ENCODE measurements around the gene MRPL43. TPM values are rescaled to one million over a fixed set of nuclear protein-coding genes. Genes with fewer than 3 reads are reported as not detected.
"Not testable (repeated sequence)": the region's sequence is repeated elsewhere in the genome, so short reads cannot be mapped to it uniquely, and the experiment has no call there.

MRPL43 gene
- polyA plus RNA-seq (ENCODE audit: insufficient read length in 10 of 10): 10 to 100 TPM; 56.1 to 74.6 (median 65.6) TPM
- long read RNA-seq, donor 1, transcript MRPL43-203 (3 exons, 1,010 nt): major isoform, 23 of 34 reads
- long read RNA-seq, donor 1, partial matches to known transcripts: 0 of 34 reads
- long read RNA-seq, donor 1, other reads (novel, unspliced or antisense): 0 of 34 reads
- long read RNA-seq, donor 2, transcript MRPL43-204 (6 exons, 894 nt): minor isoform, 5 of 35 reads
- long read RNA-seq, donor 2, transcript MRPL43-201 (5 exons, 747 nt): major isoform, 13 of 35 reads
- long read RNA-seq, donor 2, transcript MRPL43-203 (3 exons, 1,010 nt): minor isoform, 12 of 35 reads
- long read RNA-seq, donor 2, partial matches to known transcripts: 0 of 35 reads
- long read RNA-seq, donor 2, other reads (novel, unspliced or antisense): 0 of 35 reads
- long read RNA-seq, donor 3: 0 reads
- long read RNA-seq, donor 4, transcript MRPL43-203 (3 exons, 1,010 nt): major isoform, 21 of 41 reads
- long read RNA-seq, donor 4, partial matches to known transcripts: 9 of 41 reads
- long read RNA-seq, donor 4, other reads (novel, unspliced or antisense): 0 of 41 reads
- long read RNA-seq, donor 5, transcript MRPL43-201 (5 exons, 747 nt): minor isoform, 6 of 63 reads
- long read RNA-seq, donor 5, transcript MRPL43-203 (3 exons, 1,010 nt): major isoform, 34 of 63 reads
- long read RNA-seq, donor 5, partial matches to known transcripts: 10 of 63 reads
- long read RNA-seq, donor 5, other reads (novel, unspliced or antisense): 0 of 63 reads
- long read RNA-seq, donor 6, transcript MRPL43-203 (3 exons, 1,010 nt): major isoform, 21 of 41 reads
- long read RNA-seq, donor 6, transcript MRPL43-201 (5 exons, 747 nt): minor isoform, 15 of 41 reads
- long read RNA-seq, donor 6, partial matches to known transcripts: 0 of 41 reads
- long read RNA-seq, donor 6, other reads (novel, unspliced or antisense): 0 of 41 reads
- long read RNA-seq, donor 7, transcript MRPL43-201 (5 exons, 747 nt): major isoform, 14 of 29 reads
- long read RNA-seq, donor 7, transcript MRPL43-203 (3 exons, 1,010 nt): minor isoform, 6 of 29 reads
- long read RNA-seq, donor 7, partial matches to known transcripts: 0 of 29 reads
- long read RNA-seq, donor 7, other reads (novel, unspliced or antisense): 0 of 29 reads
- long read RNA-seq, donor 8, transcript MRPL43-201 (5 exons, 747 nt): minor isoform, 8 of 46 reads
- long read RNA-seq, donor 8, transcript MRPL43-203 (3 exons, 1,010 nt): major isoform, 20 of 46 reads
- long read RNA-seq, donor 8, partial matches to known transcripts: 12 of 46 reads
- long read RNA-seq, donor 8, other reads (novel, unspliced or antisense): 0 of 46 reads
- long read RNA-seq, donor 9, partial matches to known transcripts: 0 of 2 reads
- long read RNA-seq, donor 9, other reads (novel, unspliced or antisense): 0 of 2 reads

DNA sequence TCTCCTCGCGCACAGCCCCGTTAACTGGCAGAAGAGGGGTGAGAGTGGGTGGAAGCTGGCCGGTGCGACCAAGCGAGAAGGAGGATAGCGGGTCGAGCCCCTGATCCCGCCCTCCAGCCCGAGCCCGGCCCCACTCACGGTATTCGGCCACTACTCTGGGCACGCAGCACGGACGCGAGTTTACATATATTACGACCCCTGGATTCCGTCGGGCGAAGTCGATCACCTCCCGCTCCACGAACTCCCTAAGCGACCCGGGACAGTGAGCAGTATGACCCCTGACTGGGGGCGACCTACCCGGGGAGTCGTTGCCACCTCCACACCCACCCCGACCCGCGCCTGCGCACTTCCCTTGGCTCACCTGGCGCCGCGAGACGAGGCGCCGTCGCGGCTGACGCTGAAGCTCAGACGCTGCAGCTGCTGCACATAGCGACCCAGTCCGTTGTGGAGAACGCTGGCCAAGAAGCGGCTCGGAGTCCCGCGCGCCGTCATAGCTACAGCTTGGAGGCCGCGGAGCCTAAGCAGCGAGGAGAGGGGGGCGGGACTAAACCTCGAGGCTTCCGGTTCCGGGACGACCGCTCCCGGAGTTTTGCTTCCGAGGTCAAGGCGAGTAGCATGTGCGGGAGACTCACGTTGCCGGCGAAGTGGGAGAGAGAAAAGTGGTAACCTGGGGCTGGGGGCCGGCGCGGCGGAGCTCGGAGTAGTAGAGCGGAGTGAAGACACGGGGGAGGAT is at the start of gene MRPL43, which contains the start of gene TWNK:
MRPL43 (minus strand) TSS at position 546 of the 733 bp plus-strand sequence; CDS start at position 492, 54 bp downstream.
TWNK (plus strand) TSS at position 592 of the 733 bp plus-strand sequence. CDS start 668 bp downstream, outside the sequence.
- peak; percentile 73 to 95 (median 89) for DNase-seq

DNA sequence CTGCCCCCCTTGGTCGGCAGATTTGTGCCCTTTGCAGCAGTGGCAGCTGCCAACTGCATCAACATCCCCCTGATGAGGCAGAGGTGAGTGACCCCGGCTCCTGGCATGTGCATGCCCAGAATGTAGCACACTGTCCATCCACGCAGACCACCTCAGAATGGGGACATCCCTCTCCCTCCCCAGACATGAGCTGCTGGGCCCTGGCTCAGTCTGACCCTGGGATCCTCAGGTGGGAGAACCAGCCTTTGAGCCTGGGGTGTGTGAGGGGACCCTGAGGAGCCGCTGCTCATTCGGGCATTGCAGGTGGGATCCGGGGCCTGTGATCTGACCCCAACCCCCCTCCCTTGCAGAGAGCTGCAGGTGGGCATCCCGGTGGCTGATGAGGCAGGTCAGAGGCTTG is 49.4 kb upstream of the MRPL43 start:
- no peak for DNase-seq

DNA sequence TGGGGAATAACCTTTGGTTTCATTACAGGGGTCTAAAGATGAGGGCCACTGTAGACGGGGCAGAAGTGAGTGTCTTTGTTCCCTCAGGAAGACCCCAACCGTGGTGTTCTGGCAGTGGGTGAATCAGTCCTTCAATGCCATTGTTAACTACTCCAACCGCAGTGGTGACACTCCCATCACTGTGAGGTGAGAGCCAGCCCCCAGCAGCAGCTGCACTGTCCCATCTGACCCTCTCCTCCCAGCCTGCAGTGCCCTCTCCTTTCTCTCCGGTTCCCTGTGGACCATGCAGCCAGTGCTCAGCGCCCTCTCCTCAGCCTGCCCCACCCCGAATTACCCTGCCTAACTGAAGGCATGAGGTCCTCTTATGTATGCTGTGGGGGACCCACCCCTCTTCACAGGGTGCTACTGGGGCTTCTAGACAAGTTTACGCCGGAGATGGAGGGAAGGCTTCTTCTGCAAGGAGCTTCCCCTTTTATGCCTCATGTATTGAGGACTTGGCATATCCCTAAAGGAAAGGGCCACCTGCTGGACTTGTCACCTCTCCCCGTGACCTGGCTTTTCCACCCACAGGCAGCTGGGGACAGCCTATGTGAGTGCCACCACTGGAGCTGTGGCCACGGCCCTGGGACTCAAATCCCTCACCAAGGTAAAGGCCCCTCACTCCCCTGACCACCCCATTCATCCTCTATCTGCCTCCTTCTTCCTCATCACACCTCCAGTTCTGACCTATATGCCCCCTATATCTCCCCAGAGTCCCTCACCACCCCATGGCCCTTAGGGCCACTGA is 48.8 kb upstream of the MRPL43 start:
- DNase-seq: no peak

- DNase-seq: no peak
Measured at GRCh38 chr10:101035314-101035713, 48.0 kb upstream of the MRPL43 start.

- DNase-seq: not testable (repeated sequence)
Measured at GRCh38 chr10:101034404-101034803, 47.1 kb upstream of the MRPL43 start.

DNA sequence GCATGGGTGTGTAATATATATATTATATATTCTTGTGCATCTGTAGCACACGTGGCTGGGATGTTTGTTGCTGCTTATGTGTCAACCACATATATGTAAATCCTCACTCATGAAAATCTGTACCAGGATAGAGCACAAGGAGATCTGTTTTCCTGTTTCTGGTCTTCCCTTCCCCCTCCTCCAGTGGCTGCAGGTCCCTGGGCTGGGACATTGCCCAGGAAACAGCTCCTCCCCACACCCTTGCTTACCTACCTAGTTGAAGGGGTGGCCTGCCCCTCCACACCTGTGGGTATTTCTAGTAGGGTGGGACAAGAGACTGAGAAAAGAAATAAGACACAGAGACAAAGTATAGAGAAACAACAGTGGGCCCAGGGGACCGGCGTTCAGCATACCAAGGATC is 46.0 kb upstream of the MRPL43 start:
- no peak for DNase-seq

DNA sequence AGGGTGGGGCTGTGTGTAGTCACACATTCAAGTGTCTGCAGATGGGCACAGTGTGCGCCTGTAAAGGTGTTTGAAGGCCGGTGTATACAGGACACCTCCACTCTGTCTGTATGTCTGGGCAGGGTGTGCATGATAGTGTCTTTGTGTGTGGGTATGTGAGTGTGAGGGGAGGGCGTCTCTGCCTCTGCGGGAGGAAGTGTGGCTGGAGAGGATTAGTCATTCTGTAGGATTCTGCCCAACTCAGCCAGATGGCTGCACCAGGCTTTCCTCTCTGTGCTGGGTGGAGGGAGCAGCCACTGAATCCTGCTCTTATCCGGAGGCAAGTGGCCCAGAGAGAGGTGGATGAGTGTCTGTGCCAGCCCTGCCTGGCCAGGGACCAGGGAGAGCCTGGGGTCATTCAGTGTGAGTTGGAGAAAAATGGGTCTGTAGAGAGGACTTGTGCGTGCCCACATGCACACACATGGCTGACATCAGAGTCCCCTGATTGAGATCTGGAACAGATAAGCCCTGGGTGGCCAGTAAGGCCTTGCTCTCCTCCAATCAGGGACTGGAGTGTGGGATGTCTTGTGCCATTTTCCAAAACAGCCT is 45.4 kb upstream of the MRPL43 start:
- DNase-seq: peak; percentile 71 to 89 (median 81)

GRCh38 chr10:101031796-101032636 is 44.7 kb upstream of the MRPL43 start:
- DNase-seq: peak; percentile 71 to 94 (median 88)

- DNase-seq: peak; percentile 89 to 95 (median 93)
Measured at GRCh38 chr10:101031128-101031795, 44.0 kb upstream of the MRPL43 start, which contains the start of the genes PDZD7 and SFXN3. PDZD7 (minus strand) TSS chr10:101031129; CDS start chr10:101030219, 910 bp downstream. SFXN3 (plus strand) TSS chr10:101031234; CDS start chr10:101034695, 3,461 bp downstream.

GRCh38 chr10:101030496-101031127 is 43.3 kb upstream of the MRPL43 start:
- no peak for DNase-seq

DNA sequence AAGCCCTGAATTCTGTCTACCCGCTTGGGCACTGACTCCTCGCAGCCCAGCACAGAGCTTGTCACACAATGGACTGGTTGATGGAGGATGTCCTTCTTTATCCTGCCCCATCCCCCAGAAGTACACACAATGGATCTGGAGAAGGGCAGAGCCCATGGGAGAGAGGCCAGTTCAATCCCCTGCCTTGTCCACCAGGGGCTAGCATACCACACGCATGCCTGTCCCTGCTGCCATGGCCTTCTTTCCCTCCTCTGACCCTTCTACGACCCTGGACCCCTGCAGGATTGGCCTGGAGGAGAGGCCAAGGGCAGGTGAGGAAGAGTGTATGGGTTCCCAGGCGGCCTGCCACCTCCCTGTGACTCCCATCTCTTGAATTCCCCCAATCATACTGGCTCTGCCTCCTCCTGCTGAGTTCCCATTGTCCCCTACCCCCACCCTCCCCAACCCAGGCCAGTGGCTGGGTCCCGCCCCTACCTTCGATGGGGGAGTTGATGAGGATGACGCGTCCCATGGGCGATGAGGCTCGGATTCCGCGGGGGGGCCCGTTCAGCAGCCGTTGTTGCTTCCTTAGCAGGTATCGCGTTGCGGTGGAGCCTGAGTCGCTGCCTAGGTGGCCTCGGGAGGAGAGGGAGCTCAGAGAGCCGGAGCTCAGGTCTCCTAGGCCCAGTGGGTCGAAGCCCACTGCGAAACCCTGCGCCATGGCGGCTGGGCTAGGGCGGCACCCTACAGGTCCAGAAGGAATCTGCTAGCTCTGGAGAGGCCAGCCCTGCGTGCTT is 42.4 kb upstream of the MRPL43 start:
- no peak for DNase-seq

GRCh38 chr10:101028446-101029337 is 41.4 kb upstream of the MRPL43 start:
- DNase-seq: no peak

- DNase-seq: no peak
Measured at GRCh38 chr10:101027106-101027720, 39.9 kb upstream of the MRPL43 start.

DNA sequence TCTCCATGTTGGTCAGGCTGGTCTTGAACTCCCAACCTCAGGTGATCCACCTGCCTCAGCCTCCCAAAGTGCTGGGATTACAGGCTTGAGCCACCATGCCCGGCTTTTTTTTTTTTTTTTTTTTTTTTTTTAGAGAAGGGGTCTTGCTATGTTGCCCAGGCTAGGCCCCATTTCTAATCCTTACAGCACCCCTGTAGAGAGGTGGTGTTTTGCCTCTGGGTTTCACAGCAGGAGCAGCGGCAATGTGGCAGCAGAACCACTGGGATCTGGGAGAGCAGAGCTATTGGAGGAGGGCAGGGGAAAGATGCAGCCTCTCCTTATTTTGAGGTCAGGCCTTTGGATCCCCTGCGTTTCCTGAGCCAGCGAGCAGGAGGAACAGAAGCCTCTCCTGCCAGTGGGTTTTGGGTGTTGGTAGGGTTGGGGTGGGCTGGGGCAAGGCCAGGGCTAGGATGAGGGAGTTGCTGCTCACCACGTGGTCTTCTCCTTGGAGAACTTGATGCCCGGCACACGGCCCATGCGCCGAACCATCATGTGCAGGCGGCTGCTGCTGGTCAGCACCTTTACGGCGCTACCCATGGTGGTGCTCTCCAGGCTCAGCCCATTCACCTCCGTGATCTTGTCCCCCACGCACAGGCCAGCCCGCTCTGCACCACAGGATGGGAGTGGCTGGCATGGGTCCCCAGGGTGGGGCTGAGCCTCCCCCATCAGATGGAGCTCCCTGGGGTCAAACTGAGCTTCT is 35.8 kb upstream of the MRPL43 start:
- no peak for DNase-seq
